Activated T-cell treated with anti-CD3 and anti-CD28 coated beads, Interleukin-2, amount 50 U/mL, for 48 hours (primary cell): ENCODE measurements around the gene CIDEB.

Experiments
- DNase-seq, 2 experiments: peaks; one replicate each; pipeline ENCODE4 v3.0.0-alpha.2; 2020

CIDEB gene

GRCh38 chr14:24269368-24269767 lies 38.4 kb downstream of the CIDEB start:
- no peak for DNase-seq

- DNase-seq, result no peak
Observed at GRCh38 chr14:24268225-24268624, 39.6 kb downstream of the CIDEB start.

- DNase-seq, result no peak
Observed at GRCh38 chr14:24267516-24267915, 40.3 kb downstream of the CIDEB start.

- DNase-seq, result no peak
Observed at GRCh38 chr14:24266344-24267244, 41.2 kb downstream of the CIDEB start.

- no peak for DNase-seq
Observed at GRCh38 chr14:24264298-24264697, 43.5 kb downstream of the CIDEB start.

GRCh38 chr14:24263848-24264247 lies 43.9 kb downstream of the CIDEB start:
- DNase-seq, result no peak

- DNase-seq, result no peak
Observed at GRCh38 chr14:24262821-24263733, 44.7 kb downstream of the CIDEB start, which contains the start of gene TGM1. Gene TGM1, minus strand, starts transcription at chr14:24263177. Its CDS starts 825 bp downstream, at chr14:24262352.

- no peak for DNase-seq
Observed at GRCh38 chr14:24261969-24262327, 45.8 kb downstream of the CIDEB start.

GRCh38 chr14:24261256-24261968 lies 46.4 kb downstream of the CIDEB start:
- DNase-seq, result no peak

- DNase-seq, result no peak
Observed at GRCh38 chr14:24260780-24261157, 47.0 kb downstream of the CIDEB start.

- no peak for DNase-seq
Observed at GRCh38 chr14:24260026-24260779, 47.6 kb downstream of the CIDEB start.

GRCh38 chr14:24259282-24260025 lies 48.3 kb downstream of the CIDEB start:
- no peak for DNase-seq

- DNase-seq, result no peak
Observed at GRCh38 chr14:24258548-24259265, 49.1 kb downstream of the CIDEB start.

- DNase-seq, result no peak
Observed at GRCh38 chr14:24258119-24258518, 49.7 kb downstream of the CIDEB start.

- no peak for DNase-seq
Observed at GRCh38 chr14:24256960-24257359, 50.8 kb downstream of the CIDEB start.

- no peak for DNase-seq
Observed at GRCh38 chr14:24255931-24256711, 51.7 kb downstream of the CIDEB start.

- no peak for DNase-seq
Observed at GRCh38 chr14:24255438-24255837, 52.3 kb downstream of the CIDEB start.
